HG03571 (cell line): ENCODE data around the gene MRAP2.
"Not testable (repeated sequence)": the region's sequence is repeated elsewhere in the genome, so short reads cannot be mapped to it uniquely, and the experiment has no call there.

ENCODE experiments used
- ATAC-seq: cut with Tn5 transposase; IDR thresholded peaks from one replicate; pipeline ENCODE4 v1.9.1; 2021; ENCODE audit not compliant: unreplicated experiment

Gene MRAP2

GRCh38 chr6:84072442-84072997 lies 38.9 kb downstream of the MRAP2 start:
- no peak for ATAC-seq

- ATAC-seq = no peak
Measured at GRCh38 chr6:84074988-84075781, 41.6 kb downstream of the MRAP2 start.

- no peak for ATAC-seq
Measured at GRCh38 chr6:84077645-84078044, 44.1 kb downstream of the MRAP2 start.

GRCh38 chr6:84078335-84078734 lies 44.8 kb downstream of the MRAP2 start:
- no peak for ATAC-seq

GRCh38 chr6:84081222-84081621 lies 47.6 kb downstream of the MRAP2 start:
- ATAC-seq = no peak

- ATAC-seq = no peak
Measured at GRCh38 chr6:84082689-84083265, 49.2 kb downstream of the MRAP2 start.

- ATAC-seq = not testable (repeated sequence)
Measured at GRCh38 chr6:84084705-84085104, 51.1 kb downstream of the MRAP2 start.

- ATAC-seq = no peak
Measured at GRCh38 chr6:84086056-84086455, 52.5 kb downstream of the MRAP2 start.

- no peak for ATAC-seq
Measured at GRCh38 chr6:84086545-84087429, 53.2 kb downstream of the MRAP2 start.

GRCh38 chr6:84089081-84089480 lies 55.5 kb downstream of the MRAP2 start:
- no peak for ATAC-seq

- no peak for ATAC-seq
Measured at GRCh38 chr6:84089552-84089951, 56.0 kb downstream of the MRAP2 start.

GRCh38 chr6:84093441-84094435 lies 60.2 kb downstream of the MRAP2 start:
- ATAC-seq = no peak

GRCh38 chr6:84095156-84095555 lies 61.6 kb downstream of the MRAP2 start:
- ATAC-seq = no peak

GRCh38 chr6:84103029-84103428 lies 69.5 kb downstream of the MRAP2 start:
- ATAC-seq = no peak

- not testable (repeated sequence) for ATAC-seq
Measured at GRCh38 chr6:84105215-84105924, 71.8 kb downstream of the MRAP2 start.

GRCh38 chr6:84107495-84107894 lies 73.9 kb downstream of the MRAP2 start:
- ATAC-seq = no peak

- ATAC-seq = not testable (repeated sequence)
Measured at GRCh38 chr6:84111351-84111750, 77.8 kb downstream of the MRAP2 start.

GRCh38 chr6:84114933-84115594 lies 81.5 kb downstream of the MRAP2 start:
- ATAC-seq = not testable (repeated sequence)

- no peak for ATAC-seq
Measured at GRCh38 chr6:84118191-84118590, 84.6 kb downstream of the MRAP2 start.
